ENCODE measurements around the gene OSMR. TPM values are rescaled to one million over a fixed set of nuclear protein-coding genes. Genes with fewer than 3 reads are reported as not detected.

Gene OSMR
- total and polyA plus RNA-seq, 9 of the 15 experiments (the other 6 are each of a cell fraction or from before 2014, with no cell fraction given): 0.18 to 1.7 (median 0.94) TPM

GRCh38 chr5:38888041-38888440 lies 42.2 kb downstream of the OSMR start (continued):
- no peak for TF ChIP-seq ZNF561 (CRISPR knock-in tag; conservative IDR thresholded peaks at IDR 0.05)
- TF ChIP-seq PATZ1 (CRISPR knock-in tag; IDR thresholded peaks at IDR 0.05; ENCODE audit: borderline replicate concordance): no peak
- TF ChIP-seq HDAC2 (IDR thresholded peaks at IDR 0.05): no peak
- no peak for TF ChIP-seq PHF8 (IDR thresholded peaks at IDR 0.05; ENCODE audit: borderline replicate concordance, low read length)
- TF ChIP-seq BHLHE40 (IDR thresholded peaks at IDR 0.05; ENCODE audit: low read length): no peak
- 0 out of 2 replicates have a peak, but pooled peaks have one; percentile 32 for TF ChIP-seq HCFC1 (IDR thresholded peaks at IDR 0.05; ENCODE audit: low read depth, low read length)
- no peak for TF ChIP-seq FOXJ2 (tag; IDR thresholded peaks at IDR 0.05)
- TF ChIP-seq MXI1 (IDR thresholded peaks at IDR 0.05; ENCODE audit: low read depth, low read length): peak; percentile 93
- no peak for TF ChIP-seq SNAPC5 (CRISPR knock-in tag; IDR thresholded peaks at IDR 0.05)
- TF ChIP-seq ZNF589 (CRISPR knock-in tag; IDR thresholded peaks at IDR 0.05; ENCODE audit: low read depth): no peak
- no peak for TF ChIP-seq ZNF830 (CRISPR knock-in tag; IDR thresholded peaks at IDR 0.05)
- no peak for TF ChIP-seq JUN (IDR thresholded peaks at IDR 0.05; ENCODE audit: borderline replicate concordance, low read depth, low read length)
- TF ChIP-seq JUN (CRISPR knock-in tag; IDR thresholded peaks at IDR 0.05; ENCODE audit: borderline replicate concordance): no peak
- TF ChIP-seq ZNF23 (CRISPR knock-in tag; IDR thresholded peaks at IDR 0.05): no peak
- no peak for TF ChIP-seq ZNF436 (CRISPR knock-in tag; IDR thresholded peaks at IDR 0.05)
- TF ChIP-seq MXD1 (CRISPR knock-in tag; IDR thresholded peaks at IDR 0.05; ENCODE audit: borderline replicate concordance, poor library complexity, severe bottlenecking): no peak
- 0 out of 4 replicates have a peak, but pooled peaks of 1 of the 2 experiments have one; percentile 12 for TF ChIP-seq NRF1 (conservative IDR thresholded peaks at IDR 0.05 in 1 of 2, IDR thresholded peaks at IDR 0.05 in 1 of 2)
- TF ChIP-seq RERE (CRISPR knock-in tag; IDR thresholded peaks at IDR 0.05; ENCODE audit: borderline replicate concordance): no peak
- TF ChIP-seq NUFIP1 (IDR thresholded peaks at IDR 0.05; ENCODE audit: partially characterized antibody): no peak
- TF ChIP-seq TCF7 (IDR thresholded peaks at IDR 0.05; ENCODE audit: borderline replicate concordance): no peak
- TF ChIP-seq SMARCA4 (IDR thresholded peaks at IDR 0.05): no peak
- no peak for TF ChIP-seq GTF2B (IDR thresholded peaks at IDR 0.05; ENCODE audit: extremely low read depth, insufficient read length)
